ENCODE results near the gene MASP2.

Gene MASP2

DNA sequence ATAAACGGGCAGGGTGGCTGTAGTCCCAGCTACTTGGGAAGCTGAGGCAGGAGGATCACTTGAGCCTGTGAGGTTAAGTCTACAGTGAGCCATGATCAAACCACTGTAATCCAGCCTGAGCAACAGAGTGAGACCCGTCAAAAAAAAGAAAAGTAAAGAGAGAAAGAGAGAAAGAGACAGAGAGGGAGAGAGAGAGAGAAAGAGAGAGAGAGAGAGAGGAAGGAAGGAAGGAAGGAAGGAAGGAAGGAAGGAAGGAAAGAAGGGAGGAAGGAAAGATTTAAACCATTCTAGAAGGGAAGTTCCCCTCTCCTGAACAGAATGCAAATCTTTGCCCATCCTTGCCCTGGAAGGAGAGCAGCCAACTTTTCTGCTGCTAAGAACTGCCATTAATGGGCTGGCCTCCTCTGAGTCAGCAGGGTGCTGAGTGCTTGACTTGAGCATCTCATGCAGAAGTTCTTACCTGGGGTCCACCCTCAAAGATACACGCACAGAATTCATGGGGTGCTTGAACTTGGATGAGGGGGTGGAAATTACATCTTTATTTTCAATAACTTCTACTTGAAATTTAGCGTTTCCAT is 59.1 kb downstream of the MASP2 start:
- DNase-seq = no peak

GRCh38 chr1:10986525-10986890 is 60.5 kb downstream of the MASP2 start:
- no peak for DNase-seq

DNA sequence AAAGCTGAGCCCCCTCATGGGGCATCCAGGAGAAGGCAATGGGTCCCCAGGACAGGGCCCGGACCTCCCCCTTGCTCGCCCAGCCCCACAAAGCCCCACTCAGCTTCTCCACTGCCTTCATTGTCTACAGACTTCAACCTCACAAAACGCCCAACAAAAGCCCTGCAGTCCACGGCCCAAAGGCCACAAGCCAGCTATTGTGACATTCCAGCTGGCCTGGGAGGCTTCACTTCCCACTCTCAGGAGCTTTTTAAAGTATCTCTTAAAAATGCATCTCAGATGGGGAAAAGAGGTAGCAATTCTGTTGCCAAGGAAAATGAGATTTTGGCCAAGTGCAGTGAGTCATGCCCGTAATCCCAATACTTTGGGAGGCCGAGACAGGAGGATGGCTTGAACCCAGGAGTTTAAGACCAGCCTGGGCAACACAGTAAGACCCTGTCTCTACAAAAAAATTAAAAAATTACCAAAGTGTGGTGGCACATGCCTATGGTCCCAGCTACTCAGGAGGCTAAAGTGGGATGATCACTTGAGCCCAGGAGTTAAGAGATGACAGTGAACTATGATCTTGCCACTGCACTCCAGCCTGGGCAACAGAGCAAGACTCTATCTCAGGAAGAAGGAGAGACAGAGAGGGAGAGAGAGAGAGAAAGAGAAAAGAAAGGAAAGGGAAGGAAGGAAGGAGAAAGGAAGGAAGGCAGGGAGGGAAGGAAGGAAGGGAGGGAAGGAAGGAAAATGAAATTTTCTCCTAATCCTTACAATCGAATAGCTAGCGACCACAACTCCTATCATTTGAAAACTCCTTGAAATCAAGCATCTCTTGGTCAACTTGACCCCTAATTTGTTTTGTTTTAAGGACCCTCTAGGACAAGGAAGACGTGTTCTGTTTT is 66.0 kb downstream of the MASP2 start:
- DNase-seq = no peak

DNA sequence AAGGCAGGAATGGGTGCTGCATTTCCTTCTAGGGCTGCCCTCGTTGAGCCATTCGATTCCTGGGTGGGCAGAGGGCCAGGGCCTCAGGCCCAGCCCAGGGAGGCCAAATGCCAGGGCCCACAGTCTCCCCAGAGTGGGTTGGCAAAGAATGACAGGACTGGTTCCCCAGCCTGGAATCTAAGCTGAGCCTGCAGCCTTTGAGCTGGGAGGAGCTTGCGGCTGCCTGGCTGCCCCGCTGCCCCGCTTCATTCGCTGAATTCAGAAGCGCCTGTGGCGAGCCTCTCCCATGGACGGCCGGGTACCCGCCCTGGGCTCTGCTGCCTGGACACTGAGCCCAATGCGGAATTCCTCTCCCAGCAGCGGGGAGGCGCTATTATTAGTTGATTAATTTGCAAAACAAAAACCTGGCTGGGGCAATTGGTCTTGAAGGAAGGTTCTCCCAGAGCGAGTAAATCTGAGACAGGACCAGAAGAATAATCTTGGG is 66.9 kb downstream of the MASP2 start:
- no peak for DNase-seq

GRCh38 chr1:10979483-10979920 is 67.5 kb downstream of the MASP2 start:
- no peak for DNase-seq

DNA sequence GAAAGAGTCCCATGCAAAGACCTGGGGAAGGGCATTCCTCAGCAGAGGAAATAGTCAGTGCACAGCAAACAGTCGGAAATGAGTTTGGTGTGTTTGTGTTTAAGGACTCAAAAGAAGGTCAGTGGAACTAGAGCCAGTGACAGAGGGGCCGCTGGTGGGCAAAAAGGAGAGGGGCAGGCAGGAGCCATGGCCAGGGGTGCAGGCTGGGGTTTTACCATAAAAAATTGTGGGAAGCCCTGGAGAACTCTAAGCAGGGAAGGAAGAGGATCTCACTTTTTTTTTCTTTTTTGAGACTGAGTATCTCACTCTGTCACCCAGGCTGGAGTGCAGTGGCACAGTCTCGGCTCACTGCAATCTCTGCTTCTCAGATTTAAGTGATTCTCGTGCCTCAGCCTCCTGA is 68.3 kb downstream of the MASP2 start:
- no peak for DNase-seq

Measured in activated CD4-positive, CD25-positive, alpha-beta regulatory T cell (primary cell).